Renal pelvis (tissue), 4 donors: ENCODE measurements around the gene MEGF6. TPM values are rescaled to one million over a fixed set of nuclear protein-coding genes. Genes with fewer than 3 reads are reported as not detected.
"Not testable (repeated sequence)": the region's sequence is repeated elsewhere in the genome, so short reads cannot be mapped to it uniquely, and the experiment has no call there.

ENCODE experiments used
- DNase-seq: peaks from one replicate; pipeline ENCODE4 v3.0.0-alpha.2; 2013
- polyA plus RNA-seq, 3 donors: library from polyadenylated mRNA; unstranded; fragments of 120-200 nt; gene quantifications; one replicate each; pipeline ENCODE4 v1.2.1, GENCODE V29; 2013; ENCODE audit not compliant: insufficient read length in 3 of 3

MEGF6 gene
- polyA plus RNA-seq, 3 donors = 11.0 to 20.6 (median 15.0) TPM

DNA sequence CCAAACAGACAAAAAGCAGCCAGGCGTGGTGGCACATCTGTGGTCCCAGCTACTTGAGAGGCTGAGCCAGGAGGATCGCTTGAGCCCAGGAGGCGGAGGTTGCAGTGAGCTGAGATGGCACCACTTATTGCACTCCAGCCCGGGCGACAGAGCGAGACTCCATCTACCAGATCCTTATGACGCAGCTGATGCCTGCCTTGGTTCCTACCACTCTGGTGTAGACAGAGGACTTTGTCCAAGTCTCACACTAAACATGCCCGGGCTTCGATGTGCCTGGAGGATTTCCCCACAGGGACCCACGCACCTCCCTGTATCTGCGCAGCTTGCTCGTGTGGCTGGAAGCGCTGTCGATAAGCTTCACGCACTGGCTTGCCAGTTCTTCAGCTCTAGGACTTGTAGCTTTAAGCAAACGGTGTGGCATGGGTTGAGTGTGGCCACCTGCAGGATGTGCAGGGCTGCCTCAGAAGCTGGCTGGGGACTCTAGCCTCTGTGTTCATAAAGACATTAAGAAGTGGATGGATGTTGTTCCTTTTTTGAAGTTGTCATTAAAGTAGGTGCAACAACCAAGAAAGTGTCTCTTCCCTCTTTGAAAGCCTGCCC, 18.4 kb upstream of the MEGF6 start:
- no peak for DNase-seq

DNA sequence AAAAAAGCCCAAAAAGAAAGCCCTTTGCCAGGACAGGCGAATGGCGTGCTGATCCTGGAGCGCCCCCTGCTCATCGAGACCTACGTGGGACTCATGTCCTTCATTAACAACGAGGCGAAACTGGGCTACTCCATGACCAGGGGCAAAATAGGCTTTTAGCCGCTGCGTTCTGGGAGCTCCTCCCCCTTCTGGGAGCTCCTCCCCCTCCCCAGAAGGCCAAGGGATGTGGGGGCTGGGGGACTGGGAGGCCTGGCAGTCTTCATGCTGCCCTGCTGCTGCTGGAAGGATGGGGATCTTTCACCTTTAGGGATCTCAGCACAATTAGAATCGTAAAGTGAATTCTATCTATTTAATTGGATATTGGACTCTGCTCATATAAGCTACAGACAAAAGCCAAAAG, 17.1 kb upstream of the MEGF6 start:
- no peak for DNase-seq

DNA sequence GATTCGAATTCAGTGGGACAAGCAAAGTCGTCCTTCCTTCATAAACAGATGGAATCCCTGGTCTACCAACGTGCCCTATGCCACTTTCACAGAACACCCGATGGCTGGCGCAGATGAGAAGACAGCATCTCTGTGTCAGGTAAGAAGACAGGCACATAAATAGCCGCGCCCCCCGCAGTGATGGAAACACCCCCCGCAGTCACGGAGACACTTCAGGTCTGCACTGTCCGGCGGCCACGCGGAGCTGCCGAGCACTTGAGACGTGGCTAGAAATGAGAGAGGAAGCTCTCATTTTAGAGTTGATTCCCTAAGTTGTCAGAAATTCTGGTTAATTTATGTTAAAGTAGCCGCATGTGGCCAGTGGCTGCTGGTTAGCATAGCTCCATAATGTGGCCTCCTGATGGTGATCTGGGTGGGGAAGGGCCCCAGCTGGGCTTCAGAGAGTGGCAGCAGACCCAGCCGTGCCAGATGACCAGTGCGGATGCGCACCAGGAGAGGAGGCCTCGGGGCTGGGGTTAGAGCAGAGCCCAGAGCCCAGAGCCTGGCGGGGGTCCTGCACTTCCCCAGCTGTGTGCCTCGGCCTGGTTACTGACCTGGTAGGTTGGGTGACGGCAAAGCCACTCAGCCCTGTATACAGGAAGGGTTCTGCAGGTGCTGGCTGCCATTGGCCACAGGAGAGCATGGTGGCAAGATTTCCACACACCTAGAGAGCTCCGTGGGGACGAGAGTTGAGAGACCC, 16.4 kb upstream of the MEGF6 start:
- no peak for DNase-seq

DNA sequence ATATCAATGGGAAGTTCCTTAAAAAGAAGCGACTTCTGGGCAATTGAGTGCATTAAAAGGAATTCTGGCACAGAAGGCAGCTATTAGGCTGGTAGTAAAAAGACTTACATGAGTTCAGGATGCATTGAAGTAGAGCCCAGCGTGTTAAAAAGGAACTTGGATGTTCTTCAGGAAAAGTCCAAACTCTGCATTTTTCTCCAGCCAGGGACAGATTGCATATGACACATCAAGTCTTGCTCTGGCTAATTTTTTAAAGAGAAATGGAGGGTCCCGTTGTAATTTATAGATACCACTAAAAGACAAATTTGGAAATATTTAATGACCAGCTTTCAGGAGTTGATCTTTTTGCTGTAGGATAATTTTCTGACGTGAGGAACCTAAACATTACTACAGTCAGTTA, 14.7 kb upstream of the MEGF6 start:
- no peak for DNase-seq

DNA sequence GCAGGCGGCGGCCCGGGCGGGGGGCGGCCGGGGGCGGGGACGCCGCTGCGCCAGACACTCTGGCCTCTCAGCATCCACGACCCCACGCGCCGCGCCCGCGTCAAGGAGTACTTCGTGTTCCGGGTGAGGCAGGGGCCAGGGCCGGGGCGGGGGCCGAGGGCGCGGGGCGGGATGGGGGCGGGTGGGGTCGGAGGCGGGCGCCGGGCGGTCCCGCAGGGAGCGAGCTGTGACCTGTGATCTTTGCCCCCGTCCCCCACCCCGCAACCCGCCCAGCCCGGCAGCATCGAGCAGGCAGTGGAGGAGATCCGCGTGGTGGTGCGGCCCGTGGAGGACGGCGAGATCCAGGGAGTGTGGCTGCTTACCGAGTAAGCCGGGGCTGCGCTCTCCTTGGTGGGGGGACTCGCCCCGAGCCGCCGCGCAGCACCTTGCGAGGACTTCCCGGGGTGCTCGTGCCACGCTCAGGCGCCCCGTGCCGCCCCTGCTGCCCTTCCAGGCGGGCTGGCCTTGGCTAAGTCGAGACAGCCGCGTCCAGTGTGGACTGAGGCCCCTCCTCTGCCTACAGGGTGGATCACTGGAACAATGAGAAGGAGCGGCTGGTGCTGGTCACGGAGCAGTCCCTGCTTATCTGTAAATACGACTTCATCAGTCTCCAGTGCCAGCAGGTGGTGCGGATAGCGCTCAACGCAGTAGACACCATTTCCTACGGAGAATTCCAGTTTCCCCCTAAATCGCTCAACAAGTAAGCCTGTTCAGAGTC, 14.0 kb upstream of the MEGF6 start:
- DNase-seq = no peak

DNA sequence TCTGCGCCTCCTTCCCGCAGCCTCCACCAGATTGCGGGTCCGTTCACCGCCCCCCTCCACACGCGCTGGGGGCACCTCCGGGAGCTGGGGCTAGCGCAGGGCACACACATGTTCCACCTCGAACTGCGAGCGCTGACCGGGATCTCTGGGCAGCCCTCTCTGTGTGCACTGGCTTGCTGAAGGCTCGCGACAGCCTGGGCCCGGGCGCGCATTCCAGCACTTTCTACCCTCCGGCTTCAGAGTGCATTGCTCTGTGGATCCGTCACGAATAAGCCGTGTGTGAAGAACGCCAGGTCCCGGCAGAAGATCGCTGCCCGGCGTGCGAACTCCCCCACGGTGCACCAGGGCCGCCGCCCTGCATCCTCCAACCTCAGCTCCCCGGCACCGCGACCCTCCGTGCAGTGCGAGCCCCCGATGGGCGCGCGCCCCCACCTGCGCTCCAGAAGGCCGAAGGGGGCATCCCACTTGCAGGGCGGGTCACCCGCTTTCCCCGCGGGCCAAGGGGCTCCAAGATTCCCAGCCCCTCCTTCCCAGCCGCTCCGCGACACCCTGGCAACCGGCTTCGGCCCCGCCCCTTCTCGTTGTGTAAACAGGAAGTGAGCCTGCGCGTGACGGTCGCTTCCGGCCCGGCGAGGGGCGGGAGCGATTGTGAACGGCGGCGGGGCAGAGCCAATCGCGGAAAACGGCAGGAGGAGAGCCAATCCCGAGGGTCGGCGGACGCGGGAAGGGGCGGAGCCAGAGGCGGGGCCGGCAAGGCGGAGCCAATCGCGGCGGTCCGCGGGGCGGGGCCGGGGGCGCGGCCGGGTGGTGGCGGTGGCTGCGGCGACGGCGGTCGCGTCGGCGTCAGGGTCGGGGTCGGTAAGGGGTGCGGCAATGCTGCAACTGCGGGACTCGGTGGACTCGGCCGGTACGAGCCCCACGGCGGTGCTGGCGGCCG, 13.2 kb upstream of the MEGF6 start, which contains the start of gene TPRG1L:
TSS of gene TPRG1L (plus strand) at position 816 of the 937 bp plus-strand sequence. CDS start at position 874, 58 bp downstream.
- DNase-seq = peak; percentile 97

DNA sequence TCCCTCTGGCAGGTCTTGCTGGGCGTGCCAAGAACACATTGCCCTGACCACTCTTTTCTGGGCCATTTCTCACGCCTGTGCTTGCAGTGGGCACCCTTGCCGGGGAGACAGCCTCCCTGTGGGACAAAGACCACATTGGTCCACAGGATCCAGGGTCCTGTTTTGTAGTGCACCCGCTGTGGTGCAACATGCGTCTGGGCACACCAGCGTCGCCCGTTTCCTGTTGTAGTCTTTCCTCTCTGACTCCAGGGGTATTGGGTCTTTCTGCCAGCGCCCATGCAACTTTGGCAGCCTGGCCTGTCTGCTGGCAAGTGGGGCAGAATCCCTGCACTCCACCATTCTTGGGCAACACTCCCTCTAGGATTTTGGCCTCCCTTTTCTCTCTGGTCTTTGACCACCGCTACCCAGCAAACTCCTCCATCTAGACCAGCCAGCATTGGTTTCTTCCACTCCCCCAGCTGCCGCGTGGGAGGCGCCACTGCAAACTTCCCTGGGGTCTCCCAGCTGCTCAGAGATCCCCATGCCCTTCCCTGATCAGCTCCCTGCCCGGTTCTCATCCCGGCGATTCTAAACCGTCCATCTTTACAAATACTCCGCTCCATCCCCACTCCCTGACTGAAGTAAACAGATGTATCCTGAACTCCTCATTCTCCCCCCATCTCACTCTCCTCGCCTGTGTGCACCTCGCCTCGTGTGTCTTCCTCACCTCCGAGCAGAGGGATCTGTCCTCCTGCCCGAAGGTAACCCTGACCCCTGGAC, 12.3 kb upstream of the MEGF6 start:
- no peak for DNase-seq

DNA sequence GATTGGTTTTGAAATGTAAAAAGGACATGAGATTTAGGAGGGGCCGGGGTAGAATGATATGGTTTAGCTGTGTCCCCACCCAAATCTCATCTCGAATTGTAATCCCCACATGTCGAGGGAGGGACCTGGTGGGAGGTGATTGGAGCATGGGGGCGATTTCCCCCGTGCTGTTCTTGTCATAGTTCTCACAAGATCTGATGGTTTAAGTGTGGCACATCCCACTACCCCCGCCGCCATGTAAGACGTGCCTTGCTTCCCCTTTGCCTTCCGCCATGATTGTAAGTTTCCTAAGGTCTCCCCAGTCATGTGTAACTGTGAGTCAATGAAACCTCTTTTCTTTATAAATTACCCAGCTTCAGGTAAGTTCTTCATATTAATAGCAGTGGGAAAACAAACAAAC, 10.8 kb upstream of the MEGF6 start:
- DNase-seq = not testable (repeated sequence)

DNA sequence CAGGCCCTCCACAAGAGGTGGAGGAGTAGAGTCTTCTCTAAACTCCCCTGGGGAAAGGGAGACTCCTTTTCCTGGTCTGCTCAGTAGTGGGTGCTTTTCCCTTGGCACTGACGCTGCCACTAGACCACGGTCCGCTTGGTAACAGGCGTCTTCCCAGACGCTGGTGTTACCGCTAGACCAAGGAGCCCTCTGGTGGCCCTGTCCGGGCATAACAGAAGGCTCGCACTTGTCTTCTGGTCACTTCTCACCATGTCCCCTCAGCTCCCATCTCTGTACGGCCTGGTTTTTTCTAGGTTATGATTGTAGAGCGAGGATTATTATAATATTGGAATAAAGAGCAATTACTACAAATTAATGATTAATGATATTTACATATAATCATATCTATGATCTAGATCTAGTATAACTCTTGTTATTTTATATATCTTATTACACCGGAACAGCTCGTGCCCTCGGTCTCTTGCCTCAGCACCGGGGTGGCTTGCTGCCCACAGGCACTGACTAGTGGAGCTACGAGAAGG, 9.9 kb upstream of the MEGF6 start:
- DNase-seq = not testable (repeated sequence)

DNA sequence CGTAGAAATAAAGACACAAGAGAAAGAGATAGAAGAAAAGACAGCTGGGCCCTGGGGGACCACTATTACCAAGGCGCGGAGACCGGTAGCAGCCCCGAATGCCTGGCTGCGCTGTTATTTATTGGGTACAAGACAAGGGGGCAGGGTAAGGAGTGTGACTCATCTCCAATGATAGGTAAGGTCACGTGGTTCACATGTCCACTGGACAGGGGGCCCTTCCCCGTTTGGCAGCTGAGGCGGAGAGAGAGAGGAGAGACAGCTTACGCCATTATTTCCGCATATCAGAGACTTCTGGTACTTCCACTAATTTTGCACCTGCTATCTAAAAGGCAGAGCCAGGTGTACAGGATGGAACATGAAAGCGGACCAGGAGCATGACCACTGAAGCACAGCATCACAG, 9.4 kb upstream of the MEGF6 start:
- no peak for DNase-seq

DNA sequence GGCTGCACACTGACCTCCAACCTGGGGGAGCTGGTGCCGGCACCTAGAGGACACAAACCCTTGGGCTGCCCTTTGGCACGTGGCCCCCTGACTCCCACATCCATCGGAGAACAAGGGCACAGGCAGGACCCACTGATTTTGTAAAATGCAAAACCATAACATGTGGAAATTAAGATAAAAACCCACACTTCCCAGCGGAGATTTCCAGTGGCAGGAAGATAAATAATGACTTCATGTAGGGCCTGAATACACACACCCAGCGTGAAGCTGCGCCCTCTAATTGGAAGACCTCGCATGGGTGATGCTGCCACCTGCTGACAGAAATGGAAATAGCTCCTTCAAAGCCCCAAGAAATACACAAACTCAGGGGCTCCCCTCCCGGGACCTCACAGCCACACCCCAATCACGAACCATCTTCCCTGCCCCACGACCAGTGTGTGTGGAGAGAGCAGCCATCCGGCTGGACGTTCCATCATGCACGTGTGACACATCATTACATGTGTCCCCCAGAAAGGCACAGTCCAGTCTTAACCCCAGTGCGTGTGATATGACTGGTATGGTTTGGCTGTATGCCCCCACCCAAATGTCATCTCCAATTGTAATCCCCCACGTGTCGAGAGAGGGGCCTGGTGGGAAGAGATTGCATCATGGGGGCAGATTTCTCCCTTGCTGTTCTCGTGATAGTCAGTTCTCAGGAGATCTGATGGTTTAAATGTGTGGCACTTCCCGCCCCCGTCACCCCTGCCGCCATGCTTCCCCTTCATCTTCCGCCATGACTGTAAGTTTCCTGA, 7.8 kb upstream of the MEGF6 start:
- DNase-seq = peak; percentile 78

DNA sequence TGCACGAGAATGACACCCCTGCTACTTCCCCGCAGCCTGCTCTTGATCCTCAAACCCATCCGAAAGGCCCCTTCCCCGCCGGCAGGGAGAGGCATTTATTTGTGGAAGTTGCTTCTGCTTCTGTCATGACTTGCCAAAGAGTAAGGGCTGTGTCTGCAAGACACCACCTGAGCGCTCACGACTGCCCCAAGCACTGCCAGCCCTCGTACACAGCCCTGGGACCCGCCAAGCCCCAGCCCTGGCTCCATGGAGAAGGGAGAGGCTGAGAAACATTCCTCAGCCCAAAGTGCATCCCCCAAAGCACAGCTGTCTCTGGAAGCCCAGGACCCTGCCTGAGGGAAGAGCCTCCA, 7.2 kb upstream of the MEGF6 start:
- DNase-seq = no peak

DNA sequence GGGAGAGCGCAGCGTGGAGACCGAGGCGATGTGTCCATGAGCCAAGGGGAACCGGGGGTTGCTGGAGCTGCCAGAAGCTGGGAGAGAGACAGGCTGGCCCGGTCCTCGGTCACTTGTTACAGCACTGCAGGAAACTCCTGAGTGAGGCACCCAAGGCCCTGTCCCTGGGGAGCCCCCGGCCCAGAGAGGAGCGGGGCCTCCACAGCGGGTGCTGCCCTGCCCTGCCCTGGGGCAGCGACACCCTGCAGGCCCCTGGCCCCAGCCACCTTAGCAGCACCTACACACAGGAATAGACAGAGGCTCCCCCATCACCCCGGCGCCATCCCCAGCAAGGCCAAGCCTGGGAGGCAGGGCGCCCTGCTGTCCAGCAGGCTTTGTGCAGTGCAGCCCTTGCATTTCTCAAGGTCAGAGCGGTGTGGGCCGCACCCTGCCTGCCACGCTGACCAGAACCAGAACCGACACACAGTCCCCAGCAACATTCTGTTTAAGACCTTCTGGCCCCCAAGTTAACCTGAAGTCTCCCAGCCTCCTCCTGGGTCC, 6.6 kb upstream of the MEGF6 start:
- DNase-seq = no peak

DNA sequence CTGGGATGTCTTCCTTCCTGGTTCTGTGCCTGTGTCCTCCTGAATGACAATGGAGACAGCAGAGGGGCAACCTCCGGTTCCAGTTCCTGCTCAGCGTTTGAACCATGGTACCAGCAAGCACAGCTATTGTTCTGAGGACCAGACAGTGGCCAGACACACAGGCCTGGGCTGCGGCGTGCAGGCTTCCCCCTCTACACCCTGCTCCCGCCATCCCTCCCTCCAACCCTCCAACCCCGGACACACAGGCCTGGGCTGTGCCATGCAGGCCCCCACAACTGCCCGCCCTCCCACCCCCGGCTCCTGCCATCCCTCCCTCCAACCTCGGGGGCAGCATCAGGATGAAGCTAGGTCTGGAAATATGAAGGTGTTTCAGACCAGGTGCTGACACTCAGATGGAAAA, 5.6 kb upstream of the MEGF6 start:
- DNase-seq = no peak

DNA sequence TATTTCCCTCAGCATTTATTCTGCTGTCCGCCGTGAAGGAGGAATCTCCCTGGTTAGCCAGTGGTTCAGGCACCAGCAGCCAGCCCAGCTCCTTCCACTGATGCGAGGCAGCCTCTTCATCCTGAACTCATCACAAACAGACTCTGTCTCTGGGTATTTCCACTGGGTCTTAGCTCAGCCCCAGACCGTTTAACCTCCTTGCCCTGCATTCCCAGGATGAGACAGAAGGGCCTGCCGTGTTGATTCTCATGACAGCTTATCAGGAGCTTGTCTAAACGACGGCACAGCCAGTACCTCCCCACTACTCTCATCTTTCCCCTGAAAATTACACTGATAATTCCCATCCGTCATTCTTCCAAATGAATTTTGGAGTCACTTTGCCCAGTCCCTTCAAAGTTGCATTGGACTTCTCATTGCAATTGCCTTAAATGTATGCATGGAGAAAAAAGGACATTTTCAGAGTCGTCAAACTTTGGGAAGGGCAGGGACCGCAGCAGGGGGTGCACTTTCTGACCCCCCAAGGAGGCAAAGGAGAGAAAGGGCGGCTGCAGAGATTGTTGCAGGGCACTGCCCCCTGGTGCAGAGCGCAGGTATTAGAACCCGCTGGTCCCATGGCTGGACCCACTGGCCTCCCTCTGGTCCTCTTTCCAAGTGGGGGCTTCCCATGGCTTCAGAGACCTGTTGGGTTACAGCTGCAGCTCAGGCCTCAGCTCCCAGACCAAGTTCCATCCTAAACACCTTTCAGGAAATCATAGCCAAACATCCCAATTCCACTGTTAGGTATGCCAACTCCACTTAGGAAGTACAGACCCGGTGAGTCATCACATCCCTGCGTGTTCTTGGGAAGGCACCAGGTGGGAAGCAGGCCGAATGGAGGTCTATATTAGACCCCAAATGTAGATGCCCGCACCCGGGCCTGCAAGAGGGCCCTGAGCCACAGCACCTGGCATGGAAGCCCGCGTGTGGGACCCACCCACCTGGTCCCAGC, 3.7 kb upstream of the MEGF6 start:
- no peak for DNase-seq

DNA sequence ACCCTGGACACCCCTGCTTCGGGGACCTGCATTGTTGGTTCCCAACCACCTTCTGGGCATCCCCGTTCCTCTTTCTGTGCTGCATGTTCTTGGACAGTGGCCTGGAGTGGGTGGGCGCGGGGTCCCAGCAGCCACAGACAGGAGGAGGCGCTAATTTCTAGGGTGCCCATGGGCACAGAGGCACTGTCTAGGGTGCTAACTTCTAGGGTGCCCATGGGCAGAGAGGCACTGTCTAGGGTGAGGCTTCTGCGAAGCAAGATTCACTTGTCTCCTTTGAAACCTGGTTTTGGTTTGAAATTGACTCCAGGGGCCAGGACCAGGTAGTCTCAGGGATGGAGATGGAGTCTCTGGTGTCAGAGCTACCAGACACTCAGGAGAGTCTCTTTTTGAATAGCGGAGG, 815 bp upstream of the MEGF6 start:
- no peak for DNase-seq

DNA sequence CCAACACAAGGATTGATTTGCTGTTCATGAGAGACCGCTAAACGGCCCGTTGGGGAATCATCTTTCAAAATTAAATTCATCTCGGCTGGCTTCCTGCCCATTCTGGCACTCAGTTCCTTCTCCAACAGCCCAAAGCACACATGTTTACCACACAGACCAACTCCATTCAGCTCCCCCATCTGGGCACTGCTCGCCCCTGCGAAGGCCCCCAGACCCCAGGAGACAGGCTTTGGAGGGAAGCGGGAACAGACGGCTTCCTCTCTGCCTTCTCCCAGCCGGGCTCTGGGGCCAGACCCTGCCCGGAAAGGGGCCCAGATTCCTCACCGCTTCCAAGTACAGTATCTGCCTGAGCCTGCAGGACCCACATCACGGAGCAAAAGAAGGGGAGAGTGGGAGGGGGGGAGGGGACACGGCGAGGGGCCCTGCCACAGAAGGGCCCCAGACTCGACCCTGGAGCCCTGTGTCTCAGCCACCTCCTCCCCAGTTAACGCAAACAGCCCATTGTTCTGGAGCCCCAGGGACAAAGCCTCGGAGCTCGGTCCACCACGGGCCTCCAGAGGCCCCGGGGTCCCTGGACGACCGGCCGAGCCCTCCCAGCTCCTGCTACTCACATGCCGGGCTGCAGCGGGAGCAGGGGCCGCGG, 660 bp downstream of the MEGF6 start:
- DNase-seq = no peak
